Esophagus muscularis mucosa (tissue), 4 donors: ENCODE data around the gene ENDOU. TPM values are rescaled to one million over a fixed set of nuclear protein-coding genes. Genes with fewer than 3 reads are reported as not detected.
A peak's percentile ranks its signal among the peaks of the same experiment; 100 is the strongest.

ENCODE experiments used
- DNase-seq: peaks from one replicate; pipeline ENCODE4 v3.0.0-alpha.2; 2017; ENCODE audit errors: extremely low spot score
- H3K27ac ChIP-seq, 4 donors: fragments of 200-600 bp; sonication (generic); replicated peaks in 1 of 4; 1 replicate in 3 of 4; 2 replicates in 1 of 4; pipeline ENCODE4 v1.5.1; 2016 to 2019; ENCODE audit warnings: mild to moderate bottlenecking in 1 of 4
- H3K27me3 ChIP-seq, 4 donors: fragments of 200-600 bp; sonication (generic); one replicate each; pipeline versions ENCODE4 v1.5.1 to v1.6.0; 2016 to 2019
- H3K36me3 ChIP-seq, 4 donors: fragments of 200-600 bp; sonication (generic); one replicate each; pipeline ENCODE4 v1.5.1; 2016 to 2019
- H3K4me1 ChIP-seq, 4 donors: fragments of 200-600 bp; sonication (generic); one replicate each; pipeline ENCODE4 v1.5.1; 2016 to 2019
- H3K4me3 ChIP-seq, 4 donors: fragments of 200-600 bp; sonication (generic); 1 replicate in 2 of 4; 2 replicates in 2 of 4; pipeline ENCODE4 v1.5.1; 2016 to 2019; ENCODE audit warnings: mild to moderate bottlenecking in 4 of 4, moderate library complexity in 1 of 4
- H3K9me3 ChIP-seq, 4 donors: fragments of 200-600 bp; sonication (generic); 1 replicate in 3 of 4; 2 replicates in 1 of 4; pipeline ENCODE4 v1.5.1; 2016 to 2019
- CTCF ChIP-seq, 3 experiments: fragments of 200-600 bp in 2 of 3; fragments of 450-650 bp in 1 of 3; sonication (generic) in 2 of 3; IDR thresholded peaks; one replicate each; pipeline ENCODE4 v1.5.1; 2017 to 2019; ENCODE audit warnings: antibody characterized with exemption in 3 of 3, mild to moderate bottlenecking in 2 of 3, moderate library complexity in 1 of 3
- EP300 ChIP-seq: sonication (generic); formaldehyde crosslinking; IDR thresholded peaks from one replicate; pipeline ENCODE4 v1.6.1; 2017; ENCODE audit warnings: antibody characterized with exemption
- POLR2A ChIP-seq: fragments of 450-650 bp; IDR thresholded peaks from one replicate; pipeline ENCODE4 v1.6.1; 2017; ENCODE audit warnings: antibody characterized with exemption, moderate library complexity, mild to moderate bottlenecking, low read depth
- POLR2AphosphoS5 ChIP-seq, 2 donors: sonication (generic); formaldehyde crosslinking; IDR thresholded peaks; one replicate each; pipeline ENCODE4 v1.6.1; 2017; ENCODE audit warnings: antibody characterized with exemption in 2 of 2
- WGBS: methylation state at CpG from one replicate; pipeline ENCODE4 v1.1.5; 2018; 5-methylcytosine and 5-hydroxymethylcytosine counted together
- intact Hi-C: fragments of 100-400 bp; cut with DNase I; formaldehyde crosslinking; loops from one replicate; pipeline ENCODE4 v1.15.1; 2023
- total RNA-seq, 4 donors: library from RNA; depleted of rRNA; stranded (reverse); fragments of >200 nt; gene quantifications; one replicate each; pipeline versions ENCODE4 v1.1.0 to v1.2.1, GENCODE V29; 2016

The ENDOU gene
- total RNA-seq, 4 donors from 2014 or later = 0.39 to 2.0 TPM; not detected in 2

- H3K27ac ChIP-seq = peak overlapping the region; percentile 68 to 80 (median 80)
- H3K4me3 ChIP-seq = peak overlapping the region; percentile 72 to 85 (median 74)
- H3K36me3 ChIP-seq = peaks cover 0 to 5% (median 0%) of the 10 kb centered on the region in 4 donors
- H3K4me1 ChIP-seq = peaks cover 43 to 49% (median 48%) of the 10 kb centered on the region in 4 donors
- no peak for TF ChIP-seq CTCF (IDR thresholded peaks at IDR 0.05)
- no peak for TF ChIP-seq POLR2A
- no peak for TF ChIP-seq EP300
- TF ChIP-seq POLR2AphosphoS5 (IDR thresholded peaks at IDR 0.05) = no peak
- no peak for DNase-seq
- no peaks in the 10 kb centered on the region for H3K27me3 ChIP-seq
- H3K9me3 ChIP-seq = no peaks in the 10 kb centered on the region
- intact Hi-C loops = loop anchor here (5.0 kb wide), 1 partner anchor 41 kb away; no protein-coding TSS in a partner anchor
- WGBS = 37% methylated on average over 7 of the region's 20 CpGs
These were observed 32.7 kb upstream of the ENDOU start for GRCh38 chr12:47757840-47758583.

- intact Hi-C loops = loop anchor here (5.0 kb wide), 1 partner anchor 40 kb away; no protein-coding TSS in a partner anchor
- Histone ChIP-seq H3K36me3 (peaks cover 0 to 5% (median 0%) of the 10 kb centered on the region in 4 donors), H3K4me1 (peaks cover 49 to 55% (median 53%) of the 10 kb centered on the region in 4 donors), H3K4me3 (peak overlapping the region; percentile 72 to 85 (median 74)), H3K27me3 (no peaks in the 10 kb centered on the region), H3K9me3 (no peaks in the 10 kb centered on the region), H3K27ac (peak overlapping the region; percentile 68 to 80 (median 80))
- no peak for TF ChIP-seq CTCF (IDR thresholded peaks at IDR 0.05)
- DNase-seq = no peak
- WGBS = 63% methylated on average over 6 of the region's 7 CpGs
These were observed 32.1 kb upstream of the ENDOU start for GRCh38 chr12:47757364-47757839.

GRCh38 chr12:47755655-47756562 is 30.6 kb upstream of the ENDOU start:
- 77% methylated on average over 12 of the region's 12 CpGs for WGBS
- peak overlapping the region in 3 of 4 donors; percentile 66 to 80 (median 68) for H3K27ac ChIP-seq
- H3K4me1 ChIP-seq = peaks cover 53 to 66% (median 63%) of the 10 kb centered on the region in 4 donors
- TF ChIP-seq CTCF (IDR thresholded peaks at IDR 0.05) = no peak
- TF ChIP-seq POLR2AphosphoS5 (IDR thresholded peaks at IDR 0.05) = peak in 1 of 2 donors; percentile 16
- peaks cover 0 to 19% (median 2%) of the 10 kb centered on the region in 4 donors for H3K36me3 ChIP-seq
- DNase-seq = no peak
- H3K27me3 ChIP-seq = no peaks in the 10 kb centered on the region
- peak overlapping the region; percentile 72 to 85 (median 74) for H3K4me3 ChIP-seq
- no peaks in the 10 kb centered on the region for H3K9me3 ChIP-seq
- intact Hi-C loops = loop anchor here (5.0 kb wide), 1 partner anchor 39 kb away; no protein-coding TSS in a partner anchor

GRCh38 chr12:47754881-47755280 is 29.6 kb upstream of the ENDOU start:
- Histone ChIP-seq H3K4me1 (peaks cover 53 to 67% (median 60%) of the 10 kb centered on the region in 4 donors), H3K36me3 (peaks cover 0 to 29% (median 9%) of the 10 kb centered on the region in 4 donors), H3K9me3 (no peaks in the 10 kb centered on the region), H3K27me3 (no peaks in the 10 kb centered on the region), H3K4me3 (peak overlapping the region; percentile 72 to 85 (median 74)), H3K27ac (peak overlapping the region in 3 of 4 donors; percentile 66 to 72 (median 68))
- 86% methylated on average over 3 of the region's 3 CpGs for WGBS
- no peak for TF ChIP-seq CTCF (IDR thresholded peaks at IDR 0.05)
- TF ChIP-seq EP300 = no peak
- no peak for TF ChIP-seq POLR2A
- no peak for TF ChIP-seq POLR2AphosphoS5 (IDR thresholded peaks at IDR 0.05)
- intact Hi-C loops = loop anchor here (5.0 kb wide), 1 partner anchor 38 kb away; no protein-coding TSS in a partner anchor
- DNase-seq = no peak
